Measurements from ENCODE around the gene ZNF280B.

The ZNF280B gene

GRCh38 chr22:22508274-22509176 lies at the start of gene ZNF280B:
Gene ZNF280B (minus strand): TSS chr22:22508742. CDS start chr22:22489398, 19,344 bp downstream.
- no peak for FAIRE-seq
- DNase-seq (ENCODE audit: low spot score): peak; percentile 57

GRCh38 chr22:22556995-22557925 lies 48.7 kb upstream of the ZNF280B start:
- no peak for FAIRE-seq
- no peak for DNase-seq (ENCODE audit: low spot score)

GRCh38 chr22:22556578-22556977 lies 48.0 kb upstream of the ZNF280B start:
- DNase-seq (ENCODE audit: low spot score): no peak
- no peak for FAIRE-seq

GRCh38 chr22:22555596-22555995 lies 47.1 kb upstream of the ZNF280B start:
- DNase-seq (ENCODE audit: low spot score) (no peak), FAIRE-seq (no peak)

- FAIRE-seq (no peak), DNase-seq (ENCODE audit: low spot score) (no peak)
These were observed 46.2 kb upstream of the ZNF280B start for GRCh38 chr22:22554587-22555284.

GRCh38 chr22:22553735-22554586 lies 45.4 kb upstream of the ZNF280B start:
- no peak for FAIRE-seq
- DNase-seq (ENCODE audit: low spot score): no peak

- DNase-seq (ENCODE audit: low spot score): no peak
- FAIRE-seq: no peak
These were observed 44.6 kb upstream of the ZNF280B start for GRCh38 chr22:22553141-22553540.

GRCh38 chr22:22552630-22553029 lies 44.1 kb upstream of the ZNF280B start:
- FAIRE-seq: no peak
- no peak for DNase-seq (ENCODE audit: low spot score)

GRCh38 chr22:22550789-22551434 lies 42.4 kb upstream of the ZNF280B start:
- DNase-seq (ENCODE audit: low spot score) (no peak), FAIRE-seq (no peak)

GRCh38 chr22:22548910-22549309 lies 40.4 kb upstream of the ZNF280B start:
- FAIRE-seq (no peak), DNase-seq (ENCODE audit: low spot score) (no peak)

GRCh38 chr22:22548317-22548716 lies 39.8 kb upstream of the ZNF280B start:
- FAIRE-seq (no peak), DNase-seq (ENCODE audit: low spot score) (no peak)

- no peak for FAIRE-seq
- no peak for DNase-seq (ENCODE audit: low spot score)
These were observed 39.3 kb upstream of the ZNF280B start for GRCh38 chr22:22547692-22548300.

GRCh38 chr22:22547226-22547625 lies 38.7 kb upstream of the ZNF280B start:
- DNase-seq (ENCODE audit: low spot score) (no peak), FAIRE-seq (no peak)

GRCh38 chr22:22546490-22546889 lies 37.9 kb upstream of the ZNF280B start:
- DNase-seq (ENCODE audit: low spot score) (no peak), FAIRE-seq (no peak)

GRCh38 chr22:22545084-22545483 lies 36.5 kb upstream of the ZNF280B start:
- FAIRE-seq (no peak), DNase-seq (ENCODE audit: low spot score) (no peak)

- no peak for FAIRE-seq
These were observed 29.9 kb upstream of the ZNF280B start for GRCh38 chr22:22538226-22538989.

GRCh38 chr22:22536916-22537315 lies 28.4 kb upstream of the ZNF280B start:
- DNase-seq (ENCODE audit: low spot score) (no peak), FAIRE-seq (no peak)

More at GRCh38 chr22:22538226-22538989, 29.9 kb upstream of the ZNF280B start:
- DNase-seq (ENCODE audit: low spot score): no peak

- no peak for FAIRE-seq
- DNase-seq (ENCODE audit: low spot score): no peak
These were observed 28.0 kb upstream of the ZNF280B start for GRCh38 chr22:22536515-22536914.

- no peak for FAIRE-seq
- DNase-seq (ENCODE audit: low spot score): no peak
These were observed 27.1 kb upstream of the ZNF280B start for GRCh38 chr22:22535662-22536061.
